NCI-H345 treated with DMSO at 0.1 percent for 48 hours (cell line): ENCODE measurements around the gene RIPPLY1.

Source experiments
- DNase-seq: peaks from one replicate; lab custom pipeline; 2025; ENCODE audit not compliant: unreplicated experiment; lab: John Stamatoyannopoulos, UW

RIPPLY1 gene

DNA sequence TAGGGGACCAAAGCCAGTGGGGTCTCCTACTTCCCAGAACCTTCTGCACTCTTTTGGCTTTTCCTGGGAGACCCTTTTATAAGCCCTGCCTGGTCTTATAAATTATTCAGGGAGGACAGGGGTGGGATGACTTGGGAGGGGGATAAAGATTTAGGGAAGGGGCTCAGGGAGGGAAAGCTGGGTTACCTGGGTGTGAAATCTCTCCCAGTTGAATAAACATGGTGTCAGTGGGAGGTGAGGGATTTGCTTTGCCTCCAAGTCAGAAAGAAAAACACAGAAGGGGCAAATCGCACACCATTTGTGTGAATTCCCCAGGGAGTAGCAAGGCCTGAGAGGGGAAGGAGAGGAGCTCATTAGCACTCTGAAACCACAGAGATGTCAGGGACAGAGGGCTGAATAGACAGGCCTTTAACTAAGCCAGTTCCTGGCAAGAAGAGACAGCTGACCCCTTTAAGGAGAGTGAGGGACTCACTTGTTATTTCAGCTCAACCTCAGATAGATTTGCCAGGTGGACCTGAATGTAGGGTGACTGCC lies at the start of gene RIPPLY1:
RIPPLY1 (minus strand) TSS at position 51 of the 534 bp plus-strand sequence. CDS start 54 bp downstream, outside the sequence.
- DNase-seq: no peak

- no peak for DNase-seq
Measured at GRCh38 chrX:106952538-106952937, 49.4 kb upstream of the RIPPLY1 start.

DNA sequence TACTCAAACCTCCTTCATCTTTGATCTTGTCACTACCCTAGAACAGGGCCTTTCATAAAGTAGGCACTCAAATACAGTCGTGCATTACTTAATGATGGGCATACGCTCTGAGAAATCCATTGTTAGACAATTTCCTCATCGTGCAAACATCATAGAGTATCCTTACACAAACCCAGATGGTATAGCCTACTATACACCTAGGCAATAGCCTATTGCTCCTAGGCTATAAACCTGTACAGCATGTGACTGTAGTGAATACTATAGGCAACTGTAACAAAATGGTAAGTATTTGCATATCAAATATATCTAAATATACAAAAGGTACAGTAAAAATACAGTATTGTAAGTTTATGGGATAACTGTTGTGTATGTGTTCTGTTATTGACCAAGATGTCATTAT lies 48.9 kb upstream of the RIPPLY1 start:
- no peak for DNase-seq

DNA sequence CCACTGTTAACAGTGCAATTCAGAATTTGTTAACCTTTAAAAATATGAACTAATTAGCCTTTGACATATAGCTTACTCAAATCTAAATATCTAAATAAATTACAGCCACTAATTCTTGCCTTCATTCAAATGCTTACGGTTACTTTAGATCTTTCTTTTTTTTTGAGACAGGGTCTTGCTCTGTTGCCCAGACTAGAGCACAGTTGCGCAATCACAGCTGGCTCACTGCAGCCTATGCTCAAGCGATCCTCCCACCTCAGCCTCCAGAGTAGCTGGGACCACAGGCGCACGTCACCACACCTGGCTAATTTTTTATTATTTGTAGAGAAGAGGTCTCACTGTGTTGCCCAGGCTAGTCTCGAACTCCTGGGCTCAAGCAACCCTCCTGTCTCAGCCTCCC lies 48.1 kb upstream of the RIPPLY1 start:
- no peak for DNase-seq

DNA sequence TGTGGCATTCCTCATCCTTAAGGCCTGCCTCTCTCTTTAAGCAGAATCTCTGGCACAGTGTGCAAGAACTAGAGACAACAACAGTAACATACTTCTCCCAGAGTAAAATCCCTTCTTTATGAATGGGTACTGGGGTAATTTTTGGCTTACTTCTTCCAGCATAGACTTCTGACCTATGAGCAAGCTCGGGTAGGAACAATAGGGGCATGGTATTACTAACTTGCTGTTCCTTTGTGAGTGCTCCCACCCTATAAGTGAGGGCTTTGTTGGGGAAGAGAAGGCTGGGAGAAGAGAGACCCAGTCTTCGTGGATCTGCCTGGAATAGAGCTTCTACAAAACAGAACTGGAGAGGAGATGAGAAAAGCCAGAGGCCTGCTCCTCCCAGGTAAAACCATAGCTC lies 47.2 kb upstream of the RIPPLY1 start:
- no peak for DNase-seq

- DNase-seq: no peak
Measured at GRCh38 chrX:106949366-106949765, 46.2 kb upstream of the RIPPLY1 start.

DNA sequence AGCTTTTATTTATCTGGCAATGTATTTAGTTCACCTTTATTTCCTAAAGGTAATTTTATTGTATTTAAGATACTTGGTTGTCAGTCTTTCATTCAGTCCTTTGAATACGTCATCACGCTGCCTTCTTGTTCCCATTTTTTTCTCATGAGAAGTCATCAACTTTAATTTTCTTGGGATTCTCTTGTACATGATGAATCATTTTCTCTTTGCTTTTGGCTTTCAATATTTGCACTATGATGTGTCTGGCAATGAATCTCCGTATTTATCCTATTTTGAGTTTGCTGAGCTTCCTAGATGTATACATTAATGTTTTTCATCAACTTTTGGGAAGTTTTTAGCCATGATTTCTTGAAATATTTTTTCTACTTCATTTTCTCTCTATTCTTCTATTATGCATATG lies 45.5 kb upstream of the RIPPLY1 start:
- no peak for DNase-seq

DNA sequence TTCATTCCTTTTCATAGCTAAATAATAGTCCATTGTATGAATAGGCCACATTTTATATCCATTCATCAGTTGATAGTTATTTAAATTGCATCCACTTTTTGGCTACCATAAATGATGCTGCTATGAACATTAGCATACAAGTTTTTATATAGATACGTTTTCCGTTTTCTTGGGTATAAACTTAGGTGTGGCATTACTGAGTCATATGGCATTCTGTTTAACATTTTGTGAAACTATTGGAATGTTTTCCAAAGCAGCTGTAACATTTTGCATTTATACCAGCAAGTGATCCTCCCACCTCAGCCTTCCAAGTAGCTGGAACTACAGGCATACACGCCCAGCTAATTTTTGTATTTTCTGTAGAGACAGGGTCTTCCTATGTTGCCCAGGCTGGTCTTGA lies 43.3 kb upstream of the RIPPLY1 start:
- DNase-seq: no peak

- no peak for DNase-seq
Measured at GRCh38 chrX:106940068-106940467, 36.9 kb upstream of the RIPPLY1 start.

- no peak for DNase-seq
Measured at GRCh38 chrX:106939566-106939965, 36.4 kb upstream of the RIPPLY1 start.

- no peak for DNase-seq
Measured at GRCh38 chrX:106936246-106936645, 33.1 kb upstream of the RIPPLY1 start.

- DNase-seq: no peak
Measured at GRCh38 chrX:106935175-106935574, 32.0 kb upstream of the RIPPLY1 start.

- DNase-seq: no peak
Measured at GRCh38 chrX:106933538-106933961, 30.4 kb upstream of the RIPPLY1 start.

GRCh38 chrX:106932960-106933537 lies 29.9 kb upstream of the RIPPLY1 start:
- DNase-seq: no peak

GRCh38 chrX:106932492-106932923 lies 29.4 kb upstream of the RIPPLY1 start:
- DNase-seq: no peak

- no peak for DNase-seq
Measured at GRCh38 chrX:106931831-106932491, 28.8 kb upstream of the RIPPLY1 start.

GRCh38 chrX:106928227-106928626 lies 25.1 kb upstream of the RIPPLY1 start:
- no peak for DNase-seq

- no peak for DNase-seq
Measured at GRCh38 chrX:106927700-106928099, 24.6 kb upstream of the RIPPLY1 start.

DNA sequence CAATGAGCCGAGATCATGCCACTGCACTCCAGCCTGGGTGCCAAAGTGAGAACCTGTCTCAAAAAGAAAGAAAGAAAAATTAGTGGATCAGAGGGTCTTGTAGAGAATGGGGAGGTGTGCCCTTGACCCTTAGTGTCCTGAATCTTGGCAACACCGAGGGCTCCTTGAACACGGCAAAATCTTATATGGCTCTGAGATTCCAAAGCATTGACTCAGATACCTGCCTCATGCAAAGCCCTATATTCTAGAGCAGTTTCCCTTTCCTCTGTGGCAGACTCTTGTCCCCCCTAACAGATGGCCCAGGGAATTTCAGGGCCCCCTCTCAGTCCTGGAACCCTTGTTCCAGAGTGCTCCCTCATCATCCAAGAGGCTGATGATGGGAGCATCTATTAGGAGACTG lies 23.9 kb upstream of the RIPPLY1 start:
- DNase-seq: no peak

- DNase-seq: no peak
Measured at GRCh38 chrX:106921637-106922036, 18.5 kb upstream of the RIPPLY1 start.

DNA sequence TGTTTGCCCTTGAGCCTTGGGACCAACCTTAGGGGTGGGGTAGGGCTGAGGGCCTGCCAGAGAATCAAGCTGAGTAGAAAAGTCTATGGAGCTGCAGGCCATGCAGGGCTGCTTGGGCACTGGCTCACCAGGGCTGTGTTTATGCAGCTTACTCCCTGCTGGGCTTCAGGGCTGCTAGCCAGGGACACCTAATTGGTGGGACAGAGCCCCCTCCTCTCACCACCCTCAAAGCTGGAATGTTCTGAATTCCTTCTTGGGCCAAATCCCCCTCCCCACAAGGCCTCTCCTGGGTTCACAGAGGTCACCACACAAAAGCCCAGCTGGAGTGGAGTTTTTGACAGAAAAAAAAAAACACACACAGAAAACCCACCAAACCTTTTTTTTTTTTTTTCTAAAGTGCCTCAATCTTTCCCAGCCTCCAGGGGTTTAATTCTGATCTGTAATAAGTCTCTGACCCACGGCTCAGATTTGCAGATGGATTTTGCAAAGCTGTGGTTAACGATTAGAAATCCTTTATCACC lies 16.9 kb upstream of the RIPPLY1 start, which contains the start of gene CLDN2:
CLDN2 (plus strand) TSS at position 471 of the 521 bp plus-strand sequence. CDS start 7,827 bp downstream, outside the sequence.
- no peak for DNase-seq

DNA sequence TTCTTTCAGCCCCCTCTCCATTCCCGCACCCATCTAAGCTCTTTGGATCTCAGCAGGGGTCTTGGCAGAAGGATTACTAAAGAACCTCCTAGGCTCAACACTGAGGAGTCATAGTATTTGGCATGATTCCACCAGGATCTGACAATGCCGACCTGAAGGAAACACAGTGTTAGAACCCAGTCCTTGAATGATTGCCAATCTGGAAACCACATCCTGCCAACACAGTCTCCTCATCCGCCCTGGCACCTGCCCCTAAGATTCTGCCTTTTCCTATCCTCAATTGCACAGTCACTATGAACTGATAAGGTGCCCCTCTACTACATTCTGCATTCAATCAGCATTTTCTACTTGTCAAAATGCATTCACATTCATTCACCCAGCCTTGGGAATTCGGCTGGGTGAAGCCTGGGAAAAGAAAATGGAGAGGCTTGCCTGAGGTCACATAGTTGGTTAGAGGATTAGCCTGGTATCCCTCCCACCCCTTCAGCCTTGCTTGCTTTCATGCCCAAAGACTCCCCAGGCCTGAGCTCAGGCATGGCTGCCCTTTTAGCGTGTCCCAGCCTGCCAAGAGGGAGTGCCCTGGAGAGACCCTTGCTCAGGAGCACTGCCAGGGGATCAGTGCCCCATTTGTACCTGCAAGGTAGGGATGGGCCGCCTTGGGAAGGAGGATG lies 14.8 kb upstream of the RIPPLY1 start:
- DNase-seq: no peak
